K562 (cell line): ENCODE measurements around the gene RABGAP1. TPM values are rescaled to one million over a fixed set of nuclear protein-coding genes. Genes with fewer than 3 reads are reported as not detected.

Experiments
- BRD9 ChIP-seq: fragments of 450-650 bp; IDR thresholded peaks from 2 replicates; pipeline ENCODE4 v1.6.1; 2018; ENCODE audit warnings: low read depth; ENCODE audit not compliant: partially characterized antibody
- CBX2 ChIP-seq: fragments of 200-600 bp; sonication (generic); IDR thresholded peaks from one replicate; pipeline ENCODE4 v1.6.1; 2012; ENCODE audit warnings: mild to moderate bottlenecking, low read length, inconsistent platforms; ENCODE audit not compliant: insufficient read depth, poor library complexity, severe bottlenecking
- CSDE1 ChIP-seq, 2 experiments: fragments of 450-650 bp; IDR thresholded peaks; 2 replicates each; pipeline ENCODE4 v1.6.1; 2016; ENCODE audit warnings: mild to moderate bottlenecking in 1 of 2
- ESRRB ChIP-seq: fragments of 250-450 bp; sonication (Bioruptor Pico); IDR thresholded peaks from 2 replicates; pipeline ENCODE4 v1.5.0; 2020; ENCODE audit warnings: mild to moderate bottlenecking, moderate library complexity, borderline replicate concordance
- POLR2B ChIP-seq: fragments of 450-650 bp; IDR thresholded peaks from 2 replicates; pipeline ENCODE4 v1.6.1; 2018; ENCODE audit warnings: low read depth; ENCODE audit not compliant: partially characterized antibody
- SAFB ChIP-seq: fragments of 200-400 bp; formaldehyde crosslinking; IDR thresholded peaks from 2 replicates; pipeline ENCODE4 v1.6.1; 2017; ENCODE audit warnings: low read depth, low read length, borderline replicate concordance
- TAF1 ChIP-seq: IDR thresholded peaks from 2 replicates; pipeline ENCODE4 v1.6.1; 2011; ENCODE audit warnings: mild to moderate bottlenecking, low read length, moderate library complexity; ENCODE audit not compliant: insufficient read depth, control insufficient read depth, severe bottlenecking; ENCODE audit errors: extremely low read depth
- ZSCAN32 ChIP-seq: fragments of 450-650 bp; formaldehyde crosslinking; IDR thresholded peaks from 2 replicates; pipeline ENCODE4 v1.4.0; 2020; ENCODE audit warnings: mild to moderate bottlenecking, moderate library complexity
- polyA plus RNA-seq, 8 experiments: library from polyadenylated mRNA; depleted of rRNA in 4 of 8; stranded (reverse) in 5 of 8; unstranded in 3 of 8; fragments of >200 nt; fragmentation: Nextera tagmentation in 2 of 8; fragmentation: Illumina TruSeq in 1 of 8; extraction: Ambion mirVana in 2 of 8; extraction: Trizol in 1 of 8; gene quantifications; 2 replicates each; pipeline versions ENCODE4 v1.2.1 to v1.2.3, GENCODE V29; 2011 to 2014; ENCODE audit warnings: inconsistent platforms in 1 of 8, missing spikeins in 1 of 8
- total RNA-seq, 7 experiments: library from RNA; depleted of rRNA in 6 of 7; stranded (reverse); fragments of >200 nt in 6 of 7; fragmentation: Illumina TruSeq in 2 of 7; extraction: Trizol in 2 of 7; gene quantifications; 2 replicates each; pipeline versions ENCODE4 v1.2.1 to v1.2.3, GENCODE V29; 2011 to 2021; ENCODE audit warnings: low replicate concordance in 1 of 7
- TF ChIP-seq, protein P1 (sequence below): sonication (generic); formaldehyde crosslinking; IDR thresholded peaks from 2 replicates; pipeline ENCODE4 v1.8.1; 2023; ENCODE audit warnings: missing genetic modification reagents, mild to moderate bottlenecking, borderline replicate concordance
- TF ChIP-seq, protein P2 (sequence below): sonication (generic); IDR thresholded peaks from 2 replicates; pipeline ENCODE4 v1.6.1; 2016
- TF ChIP-seq, protein P3 (sequence below): fragments of 250-450 bp; sonication (Bioruptor Pico); IDR thresholded peaks from 2 replicates; pipeline ENCODE4 v1.8.0; 2021; ENCODE audit warnings: mild to moderate bottlenecking, moderate library complexity

The RABGAP1 gene
- total and polyA plus RNA-seq, 9 of the 15 experiments (the other 6 are each of a cell fraction or from before 2014, with no cell fraction given): 1.5 to 22.7 (median 13.1) TPM

DNA sequence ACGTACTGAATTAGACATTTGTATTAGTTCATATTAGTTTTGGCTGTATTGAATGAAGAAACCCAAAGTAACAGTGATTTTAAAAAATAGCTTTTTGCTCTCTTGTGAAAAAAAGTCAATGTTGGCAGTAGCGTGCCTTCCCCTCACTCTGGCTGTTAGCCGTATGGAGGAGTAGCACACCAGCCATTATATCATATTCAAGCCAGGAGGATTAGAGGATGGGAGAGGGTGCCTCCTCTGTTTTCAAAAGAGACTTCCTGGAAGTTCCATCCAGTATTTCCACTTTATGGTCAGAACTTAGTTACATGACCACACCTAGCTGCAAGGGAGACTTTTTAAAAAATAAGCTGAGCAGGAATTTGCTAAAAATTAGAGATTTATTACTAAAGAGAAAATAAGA, 133.8 kb downstream of the RABGAP1 start (continued):
- TF ChIP-seq, protein P1, sequence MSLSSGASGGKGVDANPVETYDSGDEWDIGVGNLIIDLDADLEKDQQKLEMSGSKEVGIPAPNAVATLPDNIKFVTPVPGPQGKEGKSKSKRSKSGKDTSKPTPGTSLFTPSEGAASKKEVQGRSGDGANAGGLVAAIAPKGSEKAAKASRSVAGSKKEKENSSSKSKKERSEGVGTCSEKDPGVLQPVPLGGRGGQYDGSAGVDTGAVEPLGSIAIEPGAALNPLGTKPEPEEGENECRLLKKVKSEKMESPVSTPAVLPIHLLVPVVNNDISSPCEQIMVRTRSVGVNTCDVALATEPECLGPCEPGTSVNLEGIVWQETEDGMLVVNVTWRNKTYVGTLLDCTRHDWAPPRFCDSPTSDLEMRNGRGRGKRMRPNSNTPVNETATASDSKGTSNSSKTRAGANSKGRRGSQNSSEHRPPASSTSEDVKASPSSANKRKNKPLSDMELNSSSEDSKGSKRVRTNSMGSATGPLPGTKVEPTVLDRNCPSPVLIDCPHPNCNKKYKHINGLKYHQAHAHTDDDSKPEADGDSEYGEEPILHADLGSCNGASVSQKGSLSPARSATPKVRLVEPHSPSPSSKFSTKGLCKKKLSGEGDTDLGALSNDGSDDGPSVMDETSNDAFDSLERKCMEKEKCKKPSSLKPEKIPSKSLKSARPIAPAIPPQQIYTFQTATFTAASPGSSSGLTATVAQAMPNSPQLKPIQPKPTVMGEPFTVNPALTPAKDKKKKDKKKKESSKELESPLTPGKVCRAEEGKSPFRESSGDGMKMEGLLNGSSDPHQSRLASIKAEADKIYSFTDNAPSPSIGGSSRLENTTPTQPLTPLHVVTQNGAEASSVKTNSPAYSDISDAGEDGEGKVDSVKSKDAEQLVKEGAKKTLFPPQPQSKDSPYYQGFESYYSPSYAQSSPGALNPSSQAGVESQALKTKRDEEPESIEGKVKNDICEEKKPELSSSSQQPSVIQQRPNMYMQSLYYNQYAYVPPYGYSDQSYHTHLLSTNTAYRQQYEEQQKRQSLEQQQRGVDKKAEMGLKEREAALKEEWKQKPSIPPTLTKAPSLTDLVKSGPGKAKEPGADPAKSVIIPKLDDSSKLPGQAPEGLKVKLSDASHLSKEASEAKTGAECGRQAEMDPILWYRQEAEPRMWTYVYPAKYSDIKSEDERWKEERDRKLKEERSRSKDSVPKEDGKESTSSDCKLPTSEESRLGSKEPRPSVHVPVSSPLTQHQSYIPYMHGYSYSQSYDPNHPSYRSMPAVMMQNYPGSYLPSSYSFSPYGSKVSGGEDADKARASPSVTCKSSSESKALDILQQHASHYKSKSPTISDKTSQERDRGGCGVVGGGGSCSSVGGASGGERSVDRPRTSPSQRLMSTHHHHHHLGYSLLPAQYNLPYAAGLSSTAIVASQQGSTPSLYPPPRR: no peak
- TF ChIP-seq ESRRB (CRISPR knock-in tag) (no peak), BRD9 (no peak), CBX2 (no peak), TAF1 (no peak), CSDE1 (IDR thresholded peaks at IDR 0.05) (no peak), POLR2B (no peak), ZSCAN32 (CRISPR knock-in tag) (no peak), SAFB (no peak)
- TF ChIP-seq, protein P2, sequence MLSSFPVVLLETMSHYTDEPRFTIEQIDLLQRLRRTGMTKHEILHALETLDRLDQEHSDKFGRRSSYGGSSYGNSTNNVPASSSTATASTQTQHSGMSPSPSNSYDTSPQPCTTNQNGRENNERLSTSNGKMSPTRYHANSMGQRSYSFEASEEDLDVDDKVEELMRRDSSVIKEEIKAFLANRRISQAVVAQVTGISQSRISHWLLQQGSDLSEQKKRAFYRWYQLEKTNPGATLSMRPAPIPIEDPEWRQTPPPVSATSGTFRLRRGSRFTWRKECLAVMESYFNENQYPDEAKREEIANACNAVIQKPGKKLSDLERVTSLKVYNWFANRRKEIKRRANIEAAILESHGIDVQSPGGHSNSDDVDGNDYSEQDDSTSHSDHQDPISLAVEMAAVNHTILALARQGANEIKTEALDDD: no peak
- TF ChIP-seq, protein P3, sequence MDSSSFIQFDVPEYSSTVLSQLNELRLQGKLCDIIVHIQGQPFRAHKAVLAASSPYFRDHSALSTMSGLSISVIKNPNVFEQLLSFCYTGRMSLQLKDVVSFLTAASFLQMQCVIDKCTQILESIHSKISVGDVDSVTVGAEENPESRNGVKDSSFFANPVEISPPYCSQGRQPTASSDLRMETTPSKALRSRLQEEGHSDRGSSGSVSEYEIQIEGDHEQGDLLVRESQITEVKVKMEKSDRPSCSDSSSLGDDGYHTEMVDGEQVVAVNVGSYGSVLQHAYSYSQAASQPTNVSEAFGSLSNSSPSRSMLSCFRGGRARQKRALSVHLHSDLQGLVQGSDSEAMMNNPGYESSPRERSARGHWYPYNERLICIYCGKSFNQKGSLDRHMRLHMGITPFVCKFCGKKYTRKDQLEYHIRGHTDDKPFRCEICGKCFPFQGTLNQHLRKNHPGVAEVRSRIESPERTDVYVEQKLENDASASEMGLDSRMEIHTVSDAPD (CRISPR knock-in tag): no peak
